Renal pelvis (tissue), 4 donors: ENCODE measurements around the gene FUT8. TPM values are rescaled to one million over a fixed set of nuclear protein-coding genes. Genes with fewer than 3 reads are reported as not detected.

Experiments used
- DNase-seq: peaks from one replicate; pipeline ENCODE4 v3.0.0-alpha.2; 2013
- polyA plus RNA-seq, 3 donors: library from polyadenylated mRNA; unstranded; fragments of 120-200 nt; gene quantifications; one replicate each; pipeline ENCODE4 v1.2.1, GENCODE V29; 2013; ENCODE audit not compliant: insufficient read length in 3 of 3

Gene FUT8
- polyA plus RNA-seq, 3 donors = 16.6 to 17.9 (median 17.0) TPM

DNA sequence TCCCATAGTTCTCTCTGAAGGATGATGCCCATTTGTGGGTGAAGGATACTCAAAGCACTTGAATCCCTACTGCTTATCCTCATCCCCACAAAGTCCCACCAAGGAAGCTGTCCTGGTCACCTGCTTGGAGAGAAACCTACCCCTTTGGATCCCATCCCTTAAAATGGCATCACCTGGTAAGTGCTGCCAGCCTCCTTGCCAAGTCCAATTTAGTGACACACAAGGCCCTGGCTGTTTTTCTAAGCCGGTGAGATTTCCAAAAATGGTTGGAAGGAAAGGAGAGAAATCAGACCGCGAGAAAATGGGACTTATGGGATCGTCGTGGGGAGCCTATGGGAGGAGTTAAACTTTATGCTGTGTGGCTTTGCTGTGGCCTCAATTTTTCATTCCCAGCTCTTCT is 358.2 kb downstream of the FUT8 start:
- no peak for DNase-seq

- DNase-seq = no peak
Observed at GRCh38 chr14:65771271-65771670, 358.7 kb downstream of the FUT8 start.

GRCh38 chr14:65772466-65772865 is 359.9 kb downstream of the FUT8 start:
- no peak for DNase-seq

- no peak for DNase-seq
Observed at GRCh38 chr14:65772921-65773574, 360.5 kb downstream of the FUT8 start.

GRCh38 chr14:65774041-65774440 is 361.5 kb downstream of the FUT8 start:
- no peak for DNase-seq

GRCh38 chr14:65776193-65776852 is 363.8 kb downstream of the FUT8 start:
- DNase-seq = no peak

DNA sequence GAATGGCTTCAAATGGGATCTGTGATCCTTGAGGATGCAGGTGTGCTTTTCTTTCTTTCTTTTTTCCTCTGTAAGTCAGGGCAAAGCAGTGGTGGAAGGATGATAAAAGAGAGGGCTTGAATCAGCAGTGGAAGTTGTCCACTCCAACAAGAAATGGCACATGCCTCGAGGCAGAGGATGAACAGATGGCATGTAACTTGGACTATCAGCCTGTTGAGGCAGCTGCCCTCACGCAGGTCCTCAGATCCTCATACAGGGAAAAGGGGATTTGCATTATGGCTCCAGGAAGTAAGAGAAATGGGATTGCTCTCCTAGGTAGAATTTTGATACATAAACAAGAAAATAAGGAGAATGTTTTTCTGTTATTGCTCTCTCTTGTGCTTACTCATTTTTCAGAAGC is 368.0 kb downstream of the FUT8 start:
- no peak for DNase-seq

DNA sequence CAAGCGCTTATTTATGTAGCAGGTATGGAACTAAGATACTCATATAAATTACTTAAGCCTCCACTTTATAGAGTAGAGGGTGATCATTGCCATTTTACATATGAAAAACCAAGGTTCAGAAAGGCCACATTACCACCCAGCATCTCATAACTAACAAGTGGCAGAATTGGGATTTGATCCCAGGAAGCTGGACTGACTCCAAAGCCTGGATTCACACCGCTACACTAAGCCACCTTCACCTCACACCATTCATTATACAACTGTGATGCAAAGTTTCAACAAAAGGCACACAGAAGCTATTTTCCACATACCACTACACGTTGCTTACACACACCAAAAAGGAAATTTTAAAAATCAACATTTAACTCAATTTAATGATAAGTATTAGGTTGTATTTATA is 370.6 kb downstream of the FUT8 start:
- DNase-seq = no peak

GRCh38 chr14:65783576-65783975 is 371.0 kb downstream of the FUT8 start:
- no peak for DNase-seq

DNA sequence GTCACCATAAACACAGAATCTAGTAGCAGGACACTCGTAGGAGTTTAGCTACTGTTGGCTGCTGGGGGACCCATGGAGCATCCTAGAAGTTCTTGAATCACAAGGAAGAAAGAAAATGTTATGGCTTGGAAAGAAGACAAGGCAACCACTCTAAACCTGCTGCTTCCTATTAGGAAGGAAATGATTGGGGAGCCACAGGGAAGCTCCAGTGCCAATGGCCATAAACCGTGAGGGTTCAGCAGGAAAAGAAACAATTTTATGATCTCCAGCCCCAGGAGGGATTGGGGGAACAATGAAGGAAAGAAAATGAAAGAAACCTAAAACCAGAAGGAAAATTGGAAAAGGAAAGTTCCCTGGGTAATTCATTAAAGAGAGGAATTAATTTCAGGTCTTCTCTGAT is 372.0 kb downstream of the FUT8 start:
- no peak for DNase-seq

GRCh38 chr14:65787461-65787860 is 374.9 kb downstream of the FUT8 start:
- no peak for DNase-seq

DNA sequence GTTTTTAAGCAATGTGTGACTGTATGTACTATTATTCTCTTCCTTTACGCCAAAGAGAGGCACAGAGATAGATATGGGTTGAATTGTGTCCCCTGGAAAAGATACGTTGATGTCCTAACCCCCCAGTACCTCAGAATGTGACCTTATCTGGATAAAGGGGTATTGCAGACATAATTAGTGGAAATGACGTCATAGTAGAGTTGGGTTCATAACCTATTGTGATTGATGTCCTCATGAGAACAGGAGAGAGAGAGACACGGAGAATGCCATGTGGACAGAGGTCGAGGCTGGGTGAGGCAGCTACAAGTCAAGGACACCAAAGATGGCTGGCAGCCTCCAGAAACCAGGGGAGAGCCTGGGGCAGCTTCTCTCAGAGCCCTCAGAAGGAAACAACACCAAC is 376.3 kb downstream of the FUT8 start:
- no peak for DNase-seq

DNA sequence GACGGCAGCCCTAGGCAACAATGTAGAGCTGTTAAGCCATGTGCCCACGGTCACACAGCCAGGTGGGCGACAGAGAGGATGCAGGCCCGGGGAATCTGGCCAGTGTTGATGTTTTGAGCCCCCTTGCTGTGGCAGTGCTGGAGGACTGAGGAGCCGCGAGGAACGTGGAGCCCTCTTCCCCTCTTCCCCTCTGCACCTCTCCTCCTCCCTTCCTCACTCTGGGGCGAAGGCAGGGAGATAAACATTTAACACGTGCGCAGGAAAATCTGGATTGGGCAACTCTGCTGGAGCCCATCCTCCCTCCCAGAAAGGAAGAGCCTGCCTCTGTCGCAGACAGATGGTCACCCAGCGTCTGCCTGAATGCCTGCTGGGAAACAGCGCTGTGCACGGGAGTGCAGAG is 376.8 kb downstream of the FUT8 start:
- DNase-seq = no peak

DNA sequence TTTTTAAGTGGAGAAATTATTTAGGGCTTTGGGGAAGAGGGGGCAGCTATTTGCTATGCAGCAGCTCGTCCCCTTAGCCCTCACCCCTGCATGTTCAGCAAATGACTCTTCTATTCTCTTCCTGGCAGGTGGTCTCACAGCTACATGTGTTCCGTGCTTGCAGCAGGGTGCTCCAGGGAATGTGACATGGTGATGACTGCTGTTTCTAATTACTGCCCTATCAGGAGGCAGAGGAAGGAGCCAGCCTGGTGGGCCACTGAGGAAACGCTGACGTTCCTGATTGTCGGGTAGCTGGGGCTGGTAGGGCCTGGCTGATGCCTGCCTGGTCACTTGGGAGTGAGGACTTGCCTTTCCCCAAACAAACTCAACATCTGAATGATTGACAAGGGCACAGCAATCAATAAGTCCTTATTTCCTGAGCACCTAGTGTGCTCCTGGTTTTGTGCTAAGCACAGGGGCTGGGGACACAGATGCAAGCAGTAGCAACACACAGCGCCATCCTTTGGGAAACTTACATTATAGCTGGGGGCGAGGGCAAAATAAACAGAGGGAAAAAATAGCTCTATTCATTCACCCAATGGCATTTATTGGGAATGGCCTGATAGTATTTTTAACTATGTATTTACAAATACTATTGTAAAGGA is 377.8 kb downstream of the FUT8 start:
- DNase-seq = no peak

GRCh38 chr14:65791191-65791981 is 378.9 kb downstream of the FUT8 start:
- DNase-seq = no peak

DNA sequence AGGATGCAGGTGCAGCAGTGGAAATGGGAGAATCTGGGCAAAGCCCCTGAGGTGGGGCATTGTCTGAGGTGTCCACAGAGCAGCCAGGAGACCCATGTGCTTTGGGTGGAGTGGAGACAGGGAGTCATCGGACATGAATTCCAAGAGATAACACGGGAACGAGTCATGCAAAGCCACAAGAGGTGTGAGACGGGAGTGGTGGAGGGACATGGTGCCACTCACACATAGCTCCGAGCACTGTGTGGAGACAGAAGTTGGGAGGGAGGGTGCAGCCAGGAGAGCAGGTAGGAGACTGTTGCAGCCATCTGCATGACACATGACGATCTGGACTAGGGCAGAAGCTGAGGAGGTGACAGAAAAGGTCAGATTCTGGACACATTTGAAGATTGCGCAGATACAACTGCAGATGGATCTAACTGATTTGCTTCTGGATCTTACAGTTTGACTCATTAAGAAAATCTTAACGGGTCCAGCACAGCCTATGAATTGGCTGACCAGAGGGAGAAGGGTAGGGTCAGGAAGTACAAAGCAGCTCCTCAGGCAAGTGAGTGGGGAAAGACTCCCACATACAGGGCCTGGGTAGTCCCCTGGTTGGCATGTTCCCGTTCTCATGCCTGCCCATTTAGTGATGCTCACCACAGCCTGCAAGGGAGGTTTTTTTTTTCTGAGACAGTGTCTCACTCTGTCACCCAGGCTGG is 379.8 kb downstream of the FUT8 start:
- DNase-seq = no peak
